CMK (cell line): ENCODE results near the gene TCF4.

Experiments used
- DNase-seq: peaks from one replicate; pipeline ENCODE4 v3.0.0-alpha.2; 2010; ENCODE audit warnings: low read depth

The TCF4 gene

DNA sequence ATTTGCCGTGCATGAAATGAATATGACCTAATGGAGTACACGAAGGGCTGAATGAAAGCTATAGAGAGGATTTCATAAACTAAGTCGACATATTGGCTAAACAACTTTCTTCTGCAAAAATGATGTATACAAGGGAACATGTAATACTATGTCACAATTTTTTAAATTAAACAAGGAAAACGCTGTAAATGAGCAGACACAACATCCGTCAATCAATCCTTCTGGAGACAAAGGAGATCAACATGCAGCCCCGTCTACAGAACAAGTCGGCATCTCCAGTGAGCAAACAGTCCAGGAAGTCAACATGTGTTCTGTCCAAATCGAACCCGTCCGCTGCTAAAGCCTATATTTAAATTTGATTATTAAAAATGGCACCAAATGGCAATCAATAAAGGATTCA is 180.8 kb downstream of the TCF4 start:
- DNase-seq = no peak

DNA sequence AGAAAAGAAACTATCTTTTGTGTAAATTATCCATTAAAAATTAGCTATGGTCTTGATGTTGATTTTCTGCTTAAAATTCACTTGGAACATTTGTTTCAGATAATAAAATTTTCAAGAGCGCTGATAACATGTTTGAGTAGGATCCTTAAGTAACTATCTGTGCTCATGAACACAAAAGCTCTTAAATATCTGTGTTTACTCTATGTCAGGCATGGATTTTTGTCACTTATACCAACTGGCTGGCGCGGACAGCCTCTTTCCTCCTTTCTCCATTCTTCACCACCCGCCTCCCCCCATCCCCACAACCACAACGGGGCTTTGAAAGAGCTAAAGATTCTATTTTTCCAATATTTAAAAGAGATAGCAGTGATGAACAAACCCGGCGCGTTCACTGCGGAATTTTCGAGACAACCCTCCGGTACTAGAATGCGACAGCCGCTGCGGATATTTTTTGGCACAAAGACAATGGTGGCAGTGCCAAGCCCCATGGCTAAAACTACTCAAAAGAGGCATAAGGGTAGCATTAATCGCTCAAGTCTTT is 181.5 kb downstream of the TCF4 start:
- no peak for DNase-seq

DNA sequence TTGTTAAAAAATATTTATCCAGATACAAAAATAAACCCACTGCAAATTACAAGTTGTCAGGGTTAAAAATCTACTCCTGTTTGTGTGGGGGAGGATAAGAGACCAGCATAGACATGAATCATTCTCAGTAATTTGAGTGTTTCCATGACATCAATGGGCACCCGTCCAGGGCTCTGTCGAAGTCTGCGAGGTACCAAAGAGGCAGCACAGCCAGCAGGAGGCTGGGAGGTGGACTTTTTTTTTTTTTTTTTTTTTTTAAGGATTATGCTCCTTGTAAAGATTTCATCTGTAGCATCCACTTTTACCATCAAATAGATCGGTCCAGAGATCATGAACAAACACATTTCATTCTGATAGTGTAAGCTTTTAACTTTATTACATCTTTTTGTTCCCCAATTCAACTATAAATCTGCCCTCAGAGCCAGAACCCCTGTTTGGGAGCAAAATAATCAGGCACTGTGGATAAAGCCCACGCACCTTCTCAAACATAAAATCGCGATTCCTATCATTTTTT is 182.0 kb downstream of the TCF4 start:
- no peak for DNase-seq

DNA sequence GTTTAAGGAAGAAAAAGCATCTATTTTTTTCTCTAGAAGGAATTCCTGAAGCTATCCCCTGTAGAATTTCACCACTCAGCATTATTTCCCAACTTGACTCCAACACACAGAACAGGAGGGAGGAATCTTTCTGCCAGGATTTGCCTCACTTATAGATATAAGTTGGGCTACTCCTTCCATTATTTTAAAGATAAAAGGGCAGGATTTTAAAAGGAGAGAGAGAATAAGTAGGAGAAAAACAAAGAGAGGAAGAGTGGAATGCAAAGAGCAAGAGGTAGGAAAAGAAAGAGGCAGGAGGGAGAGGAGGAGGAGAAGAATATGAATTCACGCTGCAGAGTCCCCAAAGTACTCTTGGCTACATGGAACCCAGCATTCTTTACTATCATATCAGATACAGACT is 182.5 kb downstream of the TCF4 start:
- DNase-seq = no peak

DNA sequence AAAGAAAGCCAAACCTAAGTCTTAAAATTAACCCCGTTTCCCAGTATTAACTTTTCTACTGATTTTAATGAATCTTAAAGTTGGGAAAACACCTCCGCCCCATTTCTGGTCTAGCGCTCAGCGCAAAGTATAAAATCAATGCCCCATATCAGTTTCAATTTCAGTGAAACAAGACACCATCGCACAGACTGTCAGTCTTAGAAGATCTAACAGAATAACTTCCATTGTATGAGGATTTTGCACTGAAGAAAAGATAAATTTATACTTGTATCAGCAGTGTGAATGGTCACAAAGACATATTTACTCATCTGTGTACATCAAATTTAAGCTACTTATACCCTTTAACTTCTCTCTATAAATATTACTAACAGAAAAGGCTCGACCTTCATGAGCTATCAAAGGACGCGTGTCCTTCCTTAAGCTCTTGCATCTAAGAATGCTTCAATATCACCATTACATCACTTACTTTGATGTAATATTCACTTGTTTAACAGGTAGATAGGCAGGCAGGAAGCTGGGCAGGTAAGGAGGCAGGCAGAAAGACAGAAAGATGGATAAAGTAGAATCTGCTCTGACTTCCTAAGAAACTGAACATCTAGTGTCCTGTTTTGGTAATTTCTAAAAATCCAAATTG is 183.0 kb downstream of the TCF4 start:
- DNase-seq = no peak

DNA sequence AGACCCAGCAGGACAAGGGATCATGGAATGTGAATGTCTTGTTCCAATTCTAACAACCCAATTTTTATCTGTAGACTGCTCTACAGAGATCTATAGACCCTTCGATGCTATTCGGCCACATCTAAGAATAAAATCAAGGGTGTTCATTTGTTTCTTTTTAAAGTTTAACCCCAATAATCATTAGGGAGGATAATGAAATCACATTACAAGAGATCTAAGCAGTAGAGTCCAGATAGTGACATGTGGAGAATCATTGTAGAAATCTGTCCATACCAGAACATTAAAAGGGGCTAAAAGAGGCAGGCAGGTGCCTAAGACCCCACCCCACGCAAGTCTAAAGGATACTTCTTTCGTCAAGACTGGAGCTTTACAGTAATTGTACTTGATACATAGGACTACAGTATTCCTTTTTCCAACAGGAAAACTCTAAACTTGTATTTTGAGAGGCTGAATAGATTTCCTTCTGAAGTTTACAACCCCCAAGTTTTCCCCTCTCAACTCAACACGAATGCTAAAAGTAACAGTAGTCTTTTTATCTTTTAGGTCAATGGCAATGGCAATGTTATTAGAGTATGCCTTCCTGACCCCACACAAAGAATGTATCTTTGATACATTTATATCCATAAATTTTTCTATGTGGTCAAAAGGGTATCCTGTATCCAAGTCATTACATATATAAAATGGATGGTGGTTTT is 183.7 kb downstream of the TCF4 start:
- no peak for DNase-seq

DNA sequence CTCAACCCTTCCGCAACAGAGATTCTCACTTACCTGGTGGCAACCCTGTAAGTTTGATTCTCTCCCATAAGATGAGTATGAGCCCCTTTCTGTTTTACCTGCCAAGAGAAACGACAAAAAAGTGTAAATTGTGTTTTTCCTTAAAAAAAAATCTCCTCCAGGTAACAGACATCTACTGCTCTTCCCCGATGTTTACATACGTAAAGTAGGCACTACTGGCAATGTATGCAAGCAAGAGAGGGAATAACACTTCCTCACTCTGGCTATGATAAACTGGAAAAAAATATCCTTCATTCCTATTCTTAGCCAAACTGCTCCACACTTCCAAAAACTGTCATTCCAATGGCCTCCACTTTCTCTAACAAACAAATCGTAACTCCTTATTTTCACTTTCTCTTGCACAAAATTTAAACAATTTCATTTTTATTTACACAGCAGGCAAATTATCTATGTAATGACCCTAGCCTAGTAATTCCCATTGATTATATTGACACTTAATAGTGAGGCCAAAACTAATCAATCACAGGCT is 184.5 kb downstream of the TCF4 start:
- DNase-seq = no peak

DNA sequence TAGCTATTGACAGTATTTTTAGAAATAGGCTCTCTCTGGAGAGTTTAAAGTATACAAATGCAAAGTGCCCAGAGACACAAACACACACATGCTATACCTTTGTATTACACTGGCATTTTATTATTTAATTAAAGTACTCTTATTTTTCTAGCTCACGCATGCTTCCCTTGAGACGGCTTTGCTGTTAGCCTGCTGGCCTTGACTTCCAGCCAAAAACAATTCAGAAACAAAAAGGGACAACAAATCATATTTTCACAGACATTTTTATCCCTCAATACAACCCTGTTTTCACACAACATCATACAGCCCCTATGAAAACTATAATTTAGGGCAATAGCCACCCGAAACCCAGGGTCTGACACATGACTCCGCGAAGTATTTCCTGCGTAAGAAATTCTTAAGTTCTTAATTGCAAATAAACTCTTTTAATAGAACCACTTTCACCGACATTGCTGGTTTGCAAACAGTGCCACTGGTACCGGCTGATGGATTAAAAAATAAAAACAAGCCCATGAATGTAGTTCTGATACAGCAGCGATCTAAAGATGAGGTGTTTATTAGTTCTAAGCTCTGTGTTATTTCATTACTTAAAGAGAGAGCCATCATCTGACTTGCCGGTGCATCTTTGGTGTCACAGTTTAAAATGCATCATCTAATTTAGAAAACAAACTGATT is 185.1 kb downstream of the TCF4 start:
- DNase-seq = no peak

DNA sequence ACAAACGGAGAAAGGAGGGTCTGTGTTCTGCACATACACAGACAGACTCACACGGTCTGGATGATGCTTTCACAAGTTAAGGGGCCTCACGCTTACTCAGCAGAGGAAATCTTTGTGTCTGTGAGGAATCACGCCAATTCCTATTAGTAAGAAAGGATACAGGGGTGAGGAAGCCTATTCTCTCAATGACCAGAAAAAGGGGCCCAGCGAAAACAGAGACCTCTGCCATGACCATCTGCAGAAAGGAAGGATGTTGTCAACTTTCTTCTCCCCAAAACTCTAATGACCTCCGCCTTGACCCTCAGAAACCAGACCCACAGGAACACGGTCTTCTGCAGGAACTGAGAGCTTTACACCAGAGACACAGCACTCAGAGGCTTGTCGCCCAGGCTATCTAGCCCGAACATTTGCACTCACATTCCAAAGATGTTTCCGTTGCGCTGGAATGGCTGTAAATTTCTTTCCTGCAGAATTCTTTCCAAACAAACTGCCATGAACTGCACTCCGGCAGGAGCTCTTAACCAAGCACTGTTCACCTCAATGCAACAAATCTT is 186.3 kb downstream of the TCF4 start:
- DNase-seq = no peak

DNA sequence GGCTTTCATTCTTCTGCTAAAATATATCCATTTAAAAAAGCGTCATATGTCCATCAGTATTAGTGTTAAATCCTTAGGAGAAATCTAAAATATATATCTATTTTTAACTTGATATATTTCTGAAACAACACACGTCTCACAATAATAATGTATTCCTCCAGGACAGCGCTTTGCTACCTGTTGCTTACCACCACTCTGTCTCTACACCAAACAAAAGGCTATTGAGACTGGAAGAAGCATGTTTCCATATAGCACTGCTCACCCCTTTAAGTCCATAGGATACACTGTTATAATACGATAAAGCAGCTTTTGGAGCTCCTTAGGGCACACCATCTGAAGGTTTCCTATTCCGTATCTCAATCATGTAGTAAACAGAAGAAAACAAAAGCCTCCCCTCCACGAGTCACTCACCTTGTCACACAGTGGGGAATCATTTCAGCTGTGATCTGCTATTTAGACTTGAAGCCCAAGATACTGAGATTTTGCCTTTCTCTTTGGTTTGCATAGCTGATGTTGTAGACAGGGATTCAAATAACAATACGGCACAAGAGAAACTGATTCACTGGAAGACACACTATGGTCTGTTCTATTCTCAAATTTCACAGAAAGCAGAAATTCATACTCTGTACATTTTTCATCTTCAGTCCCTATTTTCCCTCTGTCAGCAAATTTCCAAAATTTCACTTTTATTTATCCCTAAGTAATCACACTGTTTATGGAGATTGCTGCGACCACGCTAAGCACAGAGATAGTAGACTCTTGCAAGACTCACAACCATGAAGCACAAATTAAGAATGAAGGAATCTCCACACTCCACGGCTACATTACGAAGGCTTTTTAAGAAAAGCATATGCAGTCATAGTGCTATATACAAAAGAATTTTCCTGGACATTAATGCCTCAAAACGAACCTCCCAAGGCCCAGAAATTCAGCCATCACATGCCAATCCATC is 187.1 kb downstream of the TCF4 start:
- no peak for DNase-seq

DNA sequence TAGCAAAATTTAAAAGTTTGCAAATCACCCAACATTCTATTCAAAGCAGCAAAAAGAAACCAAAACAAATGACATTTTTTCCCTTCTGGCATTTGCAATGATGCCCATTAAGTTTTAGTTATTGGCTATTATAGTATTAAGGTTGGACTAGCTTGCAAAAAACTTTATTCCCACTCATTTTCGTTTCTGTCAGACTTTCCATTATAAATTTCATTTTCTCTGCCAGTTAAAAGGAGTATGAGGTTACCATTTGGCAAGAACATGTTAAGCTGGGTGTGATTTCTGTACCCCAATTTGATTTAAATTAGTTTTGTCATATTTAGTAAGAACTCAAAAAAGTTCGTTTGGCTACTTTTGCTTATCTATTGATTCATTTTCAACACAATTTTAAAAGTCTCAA is 187.9 kb downstream of the TCF4 start:
- DNase-seq = no peak

DNA sequence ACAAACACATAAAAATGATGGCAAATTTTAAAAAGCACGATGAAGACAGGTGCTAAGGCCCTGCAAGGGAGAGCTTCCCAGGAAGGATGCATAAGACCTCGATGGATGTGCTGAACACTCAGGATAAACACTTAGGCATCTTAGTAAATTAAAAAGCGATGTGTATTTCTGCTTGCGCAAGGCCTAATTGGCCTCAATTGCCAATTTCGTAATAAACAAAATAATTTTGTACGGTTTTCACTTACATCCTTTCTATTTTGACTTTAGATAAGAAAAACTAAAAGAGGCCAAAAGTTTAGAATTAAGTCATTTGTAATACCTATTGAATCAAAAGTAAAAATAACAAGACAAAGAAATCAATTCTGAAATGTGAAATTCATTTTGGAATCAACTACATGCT is 189.1 kb downstream of the TCF4 start:
- no peak for DNase-seq

DNA sequence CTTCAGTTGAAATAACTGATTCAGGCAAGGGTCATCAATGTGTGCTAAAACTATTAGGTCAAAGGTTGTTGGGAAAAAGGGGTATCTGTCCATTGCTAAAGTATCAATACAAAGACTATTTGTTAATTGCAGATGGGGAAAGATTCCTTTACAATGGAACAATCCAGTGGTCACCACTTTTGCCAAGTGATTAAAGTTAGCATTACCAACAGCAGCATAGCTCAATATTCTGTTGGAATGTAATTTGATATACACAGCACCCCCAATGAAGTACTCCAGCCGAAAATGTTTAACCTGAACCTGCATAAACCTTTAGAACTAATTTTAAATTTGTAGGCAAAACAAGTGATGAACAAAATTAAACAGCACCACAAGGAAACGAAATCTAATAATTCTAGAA is 191.0 kb downstream of the TCF4 start:
- DNase-seq = no peak

DNA sequence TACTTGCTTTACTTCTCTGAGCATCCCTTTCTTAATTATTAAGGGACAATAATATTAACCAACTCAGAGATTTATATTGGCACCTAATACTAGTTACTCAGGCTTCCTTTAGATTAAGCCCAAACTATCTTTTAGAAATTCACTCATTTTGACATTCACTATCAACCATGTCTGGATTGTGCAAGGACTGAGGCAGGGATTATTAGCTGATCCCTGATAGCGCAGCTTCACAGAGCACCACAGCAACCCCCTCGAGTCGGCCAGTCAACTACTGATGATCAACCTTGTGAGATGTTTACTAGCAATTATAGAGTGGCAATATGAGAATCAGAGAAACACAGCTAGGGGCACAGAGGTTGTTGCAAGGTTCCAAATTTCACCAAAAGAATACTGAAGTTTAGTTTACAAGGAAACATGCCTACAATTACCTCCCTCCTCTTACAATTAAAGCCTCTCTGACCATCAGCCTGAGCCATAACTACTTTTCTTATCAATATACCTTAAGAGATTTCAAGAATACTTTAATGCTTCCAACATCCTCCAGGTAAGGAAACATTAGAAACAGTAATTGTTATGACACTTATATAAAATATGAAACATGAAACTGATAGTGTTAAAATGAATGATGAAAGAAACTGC is 191.6 kb downstream of the TCF4 start:
- no peak for DNase-seq

DNA sequence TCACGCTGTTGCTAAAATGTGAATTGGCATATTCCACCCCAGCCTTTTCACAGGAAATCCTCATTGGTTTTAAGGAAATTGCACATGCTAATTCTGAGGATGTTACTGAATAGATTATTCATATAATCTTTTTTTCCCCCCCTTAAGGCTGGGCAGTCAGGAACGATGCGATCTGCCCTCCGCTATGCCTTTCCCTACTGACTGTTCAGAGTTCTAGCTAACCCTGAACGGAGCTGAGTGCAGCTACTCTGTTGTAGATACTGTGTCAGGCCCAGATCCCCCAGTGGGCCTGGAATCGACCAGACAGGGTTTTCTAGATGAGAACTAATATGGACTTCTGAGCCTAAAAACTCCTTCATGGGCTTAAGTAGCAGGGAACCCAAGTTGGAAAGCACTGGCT is 192.2 kb downstream of the TCF4 start:
- no peak for DNase-seq

DNA sequence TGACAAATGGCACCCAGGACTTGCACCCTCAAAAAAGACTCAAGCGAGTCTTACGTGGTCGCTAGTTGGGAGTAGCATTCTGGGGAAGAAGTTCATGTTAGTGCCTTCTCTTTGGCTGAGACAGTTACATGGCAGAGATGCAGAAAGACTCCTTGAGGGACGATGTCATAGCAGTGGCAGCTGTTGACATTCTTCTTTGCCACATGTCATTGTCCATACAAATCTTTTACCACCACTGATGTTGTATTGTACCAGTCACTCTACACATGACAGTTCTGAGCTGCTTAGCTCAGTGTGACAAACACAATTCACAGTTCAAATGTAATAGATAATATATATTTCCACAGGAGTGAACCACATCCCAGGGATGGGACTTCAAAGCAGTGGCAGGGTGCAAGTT is 197.1 kb downstream of the TCF4 start:
- DNase-seq = no peak

DNA sequence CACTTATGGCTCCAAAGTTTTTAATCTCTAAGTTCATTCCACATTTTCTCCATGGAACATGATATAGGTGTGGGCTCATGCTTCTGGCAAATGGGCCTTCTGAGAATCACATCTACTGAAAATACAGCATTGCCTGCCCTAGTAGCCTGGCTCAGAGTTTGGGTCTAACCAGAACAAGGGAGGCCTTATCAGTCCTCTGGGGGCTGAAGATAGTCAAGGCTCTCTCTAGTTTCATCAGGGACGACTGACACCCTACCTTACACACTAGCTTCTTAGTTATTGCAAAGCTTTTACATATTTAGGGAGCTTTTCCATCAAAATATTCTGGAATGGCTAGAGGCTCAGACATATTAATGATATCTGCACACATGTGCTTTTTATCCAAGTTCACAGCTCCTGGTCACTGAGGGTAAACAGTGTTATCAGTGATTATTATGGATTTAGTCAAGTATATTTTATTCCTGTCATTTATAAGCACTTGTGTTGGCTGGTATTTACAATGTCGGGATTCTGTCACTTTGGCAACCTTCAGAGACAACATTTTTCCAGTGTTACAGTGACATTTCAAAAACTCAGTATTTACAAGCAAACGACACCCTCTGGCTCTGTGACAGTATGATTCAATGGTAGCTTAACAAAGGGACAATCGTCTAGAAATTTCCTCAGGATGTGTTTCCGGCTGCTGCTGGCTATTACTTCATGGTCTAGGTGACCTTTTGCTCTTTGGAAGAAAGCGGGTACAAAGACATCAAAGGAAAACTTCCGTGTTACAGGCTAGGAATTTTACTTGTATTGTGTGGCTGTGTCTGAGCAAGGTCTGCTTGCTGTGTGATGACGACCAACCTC is 200.6 kb downstream of the TCF4 start:
- DNase-seq = no peak

DNA sequence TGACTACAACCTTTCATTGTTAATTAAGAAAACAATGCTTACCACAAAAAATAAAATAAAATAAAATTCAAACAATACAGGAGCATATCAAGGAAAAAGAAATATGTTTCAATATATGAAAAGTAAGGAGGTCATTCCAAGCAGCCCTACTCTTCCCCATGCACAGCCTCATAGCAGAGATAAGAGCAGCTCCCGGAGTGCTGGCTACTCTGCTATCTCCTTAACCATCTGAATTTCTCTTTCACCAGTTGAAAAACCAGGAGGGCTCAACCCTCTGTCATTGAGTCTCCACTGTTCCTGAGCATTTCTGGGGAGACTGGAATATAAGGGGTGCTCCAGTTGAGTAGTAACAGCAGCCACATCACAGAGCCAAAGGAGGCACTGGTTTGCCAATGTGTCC is 201.4 kb downstream of the TCF4 start:
- DNase-seq = no peak

DNA sequence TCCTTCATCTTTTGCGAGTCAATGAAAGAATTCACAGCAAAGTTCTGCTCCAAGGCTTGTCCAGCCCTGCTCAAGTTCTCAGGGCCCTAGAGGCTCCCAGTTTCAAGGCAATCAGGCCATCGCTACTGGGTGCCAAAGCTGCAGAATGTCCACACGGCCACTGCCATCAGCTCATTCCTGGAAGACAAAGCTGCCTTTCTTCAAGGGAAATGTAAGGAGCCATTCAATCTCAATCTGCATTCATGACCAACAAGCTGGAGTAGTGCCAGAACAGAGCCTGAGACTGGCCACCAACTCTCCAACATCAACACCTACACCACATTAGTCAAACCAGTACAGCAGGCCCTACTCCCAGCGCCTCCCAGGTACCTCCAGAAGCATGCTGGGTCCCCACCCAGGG is 202.2 kb downstream of the TCF4 start:
- no peak for DNase-seq
